ENCODE measurements around the gene CFAP97.

DNA sequence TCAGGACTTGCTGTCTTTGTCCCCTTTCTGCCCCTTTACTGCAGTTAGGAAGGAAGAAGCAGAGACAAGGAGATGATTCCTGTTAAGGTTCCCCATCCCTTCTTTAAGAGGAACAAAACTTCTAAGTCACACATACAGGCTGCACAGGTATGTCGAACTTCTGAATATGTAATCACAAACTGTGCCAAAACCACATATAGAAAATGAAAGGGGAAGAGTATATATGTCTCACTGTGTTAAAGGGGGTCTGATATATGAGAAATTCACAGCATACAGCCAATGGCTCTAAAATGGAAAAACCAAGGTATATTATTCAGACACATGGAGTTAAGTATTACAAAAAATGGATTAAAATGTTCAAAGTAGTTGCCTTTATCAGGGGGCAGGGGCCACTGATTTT, 11.7 kb downstream of the CFAP97 start:
- TF ChIP-seq EZH2 (IDR thresholded peaks at IDR 0.05) (no peak), POLR2AphosphoS5 (IDR thresholded peaks at IDR 0.05; ENCODE audit: borderline replicate concordance, low read depth, low read length) (no peak), FOXP2 (optimal IDR thresholded peaks at IDR 0.05; ENCODE audit: control extremely low read depth, extremely low read length, insufficient read depth) (no peak)
